Skeletal muscle cell (primary cell): ENCODE data around the gene ERAP2.
"Not testable (repeated sequence)": the region's sequence is repeated elsewhere in the genome, so short reads cannot be mapped to it uniquely, and the experiment has no call there.

Source experiments
- DNase-seq: peaks from one replicate; pipeline ENCODE4 v3.0.0-alpha.2; 2010; ENCODE audit warnings: low read depth
- H3K4me3 ChIP-seq: 2 replicates; pipeline ENCODE4 v1.5.1; 2011; ENCODE audit warnings: low read depth, mild to moderate bottlenecking, control low read depth, low read length, moderate library complexity

The ERAP2 gene

DNA sequence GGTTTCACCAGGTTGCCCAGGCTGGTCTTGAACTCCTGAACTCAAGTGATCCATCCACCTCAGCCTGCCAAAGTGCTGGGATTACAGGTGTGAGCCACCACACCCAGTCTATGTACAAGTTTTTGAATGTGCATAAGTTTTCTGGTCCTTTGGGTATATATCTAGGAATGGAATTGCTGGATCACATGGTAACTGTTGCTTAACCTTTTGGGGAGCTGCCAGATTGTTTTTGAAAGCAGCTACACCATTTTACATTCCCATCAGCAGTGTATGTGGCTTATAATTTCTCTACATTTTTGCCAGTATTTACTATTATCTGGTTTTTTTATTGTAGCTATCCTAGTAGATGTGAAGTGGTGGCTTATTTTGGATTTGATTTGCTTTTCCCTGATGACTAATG lies 50.7 kb downstream of the ERAP2 start:
- no peak for DNase-seq
- H3K4me3 ChIP-seq, result no peak overlapping the region

DNA sequence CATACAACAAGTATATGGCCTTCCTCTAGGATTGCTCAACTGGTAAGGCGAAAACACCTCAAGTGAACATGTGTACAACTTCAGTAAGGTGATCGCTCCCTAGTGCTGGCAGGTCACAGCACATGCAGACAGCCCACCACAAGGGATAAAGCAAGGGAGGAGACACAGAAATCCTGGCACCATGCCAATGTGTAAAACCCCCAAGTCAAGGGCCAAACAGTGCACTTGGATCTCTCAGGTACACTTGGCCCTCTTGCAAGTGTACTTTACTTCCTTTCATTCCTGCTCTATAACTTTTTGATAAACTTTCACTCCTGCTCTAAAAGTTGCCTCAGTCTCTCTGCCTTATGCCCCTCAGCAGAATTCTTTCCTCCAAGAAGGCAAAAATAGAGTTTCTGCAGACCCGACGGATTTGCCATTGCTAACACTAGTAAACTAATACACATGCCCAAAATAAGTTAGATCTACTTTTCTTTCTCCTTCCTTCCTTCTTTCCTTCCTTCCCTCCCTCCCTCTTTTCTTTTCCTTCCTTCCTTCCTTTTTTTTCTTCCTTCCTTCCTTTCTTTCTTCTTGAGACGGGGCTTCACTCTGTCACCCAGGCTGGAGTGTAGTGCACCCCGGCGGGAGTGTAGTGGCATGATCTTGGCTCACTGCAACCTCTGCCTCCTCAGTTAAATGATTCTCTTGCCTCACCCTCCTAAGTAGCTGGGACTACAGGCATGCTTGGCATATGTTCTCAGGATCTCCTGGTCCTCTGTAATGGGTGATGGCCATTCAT lies 52.8 kb downstream of the ERAP2 start:
- DNase-seq, result no peak
- no peak overlapping the region for H3K4me3 ChIP-seq

DNA sequence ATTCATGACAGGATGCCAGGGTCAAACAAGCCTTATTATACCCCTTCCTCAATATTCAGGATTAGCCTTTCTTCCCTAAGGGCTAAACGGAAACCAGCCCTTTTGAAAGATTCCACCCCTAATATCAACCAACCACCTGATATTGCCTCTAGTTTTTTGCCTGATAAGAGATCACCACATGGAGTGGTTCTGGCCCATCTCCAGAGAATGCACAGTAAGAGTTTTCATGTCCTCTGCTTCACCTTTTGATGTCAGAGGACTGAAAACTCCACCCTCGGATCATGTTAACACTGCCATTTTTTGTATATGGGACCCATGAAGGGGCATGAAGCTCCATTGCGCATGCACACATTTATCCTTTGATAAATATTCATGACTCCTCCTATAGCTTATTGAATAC lies 53.8 kb downstream of the ERAP2 start:
- H3K4me3 ChIP-seq, result no peak overlapping the region
- no peak for DNase-seq

DNA sequence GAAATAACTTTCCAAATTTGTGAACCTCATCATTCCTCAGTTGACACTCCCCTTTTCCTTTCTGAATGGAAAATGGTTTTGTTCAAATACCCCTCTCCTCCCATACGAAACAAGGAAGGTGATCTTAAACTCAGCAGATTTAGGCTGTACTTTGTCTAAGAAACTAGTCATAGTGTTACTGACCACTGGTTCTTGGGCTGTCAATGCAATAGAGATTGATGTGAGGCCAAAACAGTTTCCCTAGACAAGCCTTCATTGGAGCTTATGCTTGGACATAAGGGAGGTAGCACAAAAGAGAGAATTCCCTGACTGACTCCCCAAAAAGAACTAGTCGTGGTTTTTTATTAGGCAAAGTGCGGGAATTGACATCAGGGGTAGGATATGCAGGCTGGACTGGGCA lies 54.3 kb downstream of the ERAP2 start:
- no peak for DNase-seq
- no peak overlapping the region for H3K4me3 ChIP-seq

DNA sequence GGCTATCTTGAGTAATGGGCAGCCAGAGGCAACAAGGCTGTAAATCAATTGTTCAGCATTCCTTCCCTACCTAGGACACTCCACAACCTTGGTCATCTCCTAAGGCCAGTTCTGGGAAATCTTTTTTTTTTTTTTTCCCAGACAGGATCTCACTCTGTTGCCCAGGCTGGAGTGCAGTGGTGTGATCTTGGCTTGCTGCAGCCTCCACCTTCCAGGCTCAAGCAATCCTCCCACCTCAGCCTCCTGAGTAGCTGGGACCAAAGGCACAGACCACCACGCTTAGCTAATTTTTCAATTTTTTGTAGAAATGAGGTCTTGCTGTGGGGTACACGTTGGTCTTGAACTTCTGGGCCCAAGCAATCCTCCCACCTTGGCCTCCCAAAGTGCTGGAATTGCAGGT lies 54.7 kb downstream of the ERAP2 start:
- not testable (repeated sequence) for H3K4me3 ChIP-seq, DNase-seq

DNA sequence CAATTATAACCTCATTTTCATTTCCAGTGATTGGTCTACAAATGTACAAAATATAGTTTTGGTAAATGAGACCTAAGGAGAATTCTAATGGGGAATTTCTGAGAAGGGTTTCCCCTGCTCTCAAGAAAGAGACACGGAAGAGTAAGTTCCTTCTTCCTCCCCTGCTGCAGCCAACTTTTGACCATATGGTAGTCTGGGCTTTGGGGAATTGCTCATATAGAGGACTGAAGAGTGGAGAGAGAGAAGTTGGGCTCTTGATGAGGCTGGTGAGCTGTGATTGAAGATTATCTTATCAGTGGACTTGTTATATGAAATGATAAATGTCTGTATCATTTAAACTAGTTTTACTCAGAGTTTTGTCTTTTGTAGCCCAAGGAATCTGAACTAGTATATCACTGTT lies 55.3 kb downstream of the ERAP2 start:
- no peak overlapping the region for H3K4me3 ChIP-seq
- DNase-seq, result no peak

DNA sequence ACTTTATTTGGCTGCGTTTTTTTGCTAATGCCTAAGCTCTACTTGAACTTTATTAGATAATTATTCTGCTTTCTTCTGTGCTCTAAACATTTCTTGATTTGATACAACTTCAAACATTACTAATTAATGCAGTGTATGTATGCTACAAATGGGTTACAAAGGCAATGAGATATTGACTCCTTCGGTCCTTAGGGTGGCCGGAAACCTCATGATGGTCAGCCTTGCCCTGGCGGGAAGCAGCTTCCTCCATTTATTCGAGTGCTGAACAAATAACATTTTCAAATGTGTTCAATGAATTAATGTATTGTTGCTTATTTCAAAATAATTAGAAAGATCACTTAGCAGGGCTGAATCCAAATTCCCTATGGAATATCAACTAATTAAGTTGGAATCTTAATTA lies 55.7 kb downstream of the ERAP2 start:
- no peak for DNase-seq
- H3K4me3 ChIP-seq, result no peak overlapping the region

DNA sequence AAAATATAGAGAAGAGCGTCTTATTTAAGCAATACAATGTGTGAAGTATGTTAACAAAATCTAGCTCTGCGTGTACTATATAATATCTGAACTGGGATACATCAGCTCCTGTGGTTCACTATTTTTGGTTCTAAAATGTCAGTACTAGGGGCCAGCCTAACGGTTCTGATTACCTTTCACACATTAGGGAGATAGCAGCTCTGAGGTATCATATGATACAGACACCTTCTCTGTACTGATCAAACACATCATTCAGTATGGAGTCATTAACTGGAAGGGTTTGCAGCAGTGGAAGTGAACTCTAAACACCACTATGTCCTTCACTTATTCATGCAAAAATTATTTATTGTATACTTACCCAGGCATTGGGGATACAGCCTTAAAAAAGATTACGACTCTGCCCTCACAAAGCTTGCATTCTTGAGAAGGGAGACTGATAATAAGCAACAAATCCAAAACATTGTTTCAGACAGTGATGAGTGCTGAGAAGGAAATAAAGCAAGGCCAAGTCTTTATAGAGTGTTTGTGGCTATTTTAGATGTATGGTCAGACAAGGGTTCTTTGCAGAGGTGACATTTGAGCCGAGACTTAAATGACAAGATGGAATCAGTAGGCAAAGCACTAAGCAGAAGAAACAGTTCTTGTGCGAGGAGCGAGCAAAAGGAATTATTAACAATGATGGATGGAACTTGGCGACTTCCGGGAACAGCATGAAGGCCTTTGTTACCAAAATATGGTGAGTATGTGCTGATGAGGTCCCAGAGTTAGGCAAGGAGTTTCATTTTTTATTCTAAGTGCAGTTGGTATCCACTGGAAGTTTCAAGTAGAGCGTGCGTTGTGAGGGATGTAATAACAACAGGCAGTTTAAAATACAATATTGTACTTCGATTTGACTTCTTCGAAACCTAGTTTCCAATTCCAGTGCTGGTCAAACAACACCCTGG lies 57.7 kb downstream of the ERAP2 start:
- H3K4me3 ChIP-seq, result peak overlapping the region; percentile 77
- no peak for DNase-seq

DNA sequence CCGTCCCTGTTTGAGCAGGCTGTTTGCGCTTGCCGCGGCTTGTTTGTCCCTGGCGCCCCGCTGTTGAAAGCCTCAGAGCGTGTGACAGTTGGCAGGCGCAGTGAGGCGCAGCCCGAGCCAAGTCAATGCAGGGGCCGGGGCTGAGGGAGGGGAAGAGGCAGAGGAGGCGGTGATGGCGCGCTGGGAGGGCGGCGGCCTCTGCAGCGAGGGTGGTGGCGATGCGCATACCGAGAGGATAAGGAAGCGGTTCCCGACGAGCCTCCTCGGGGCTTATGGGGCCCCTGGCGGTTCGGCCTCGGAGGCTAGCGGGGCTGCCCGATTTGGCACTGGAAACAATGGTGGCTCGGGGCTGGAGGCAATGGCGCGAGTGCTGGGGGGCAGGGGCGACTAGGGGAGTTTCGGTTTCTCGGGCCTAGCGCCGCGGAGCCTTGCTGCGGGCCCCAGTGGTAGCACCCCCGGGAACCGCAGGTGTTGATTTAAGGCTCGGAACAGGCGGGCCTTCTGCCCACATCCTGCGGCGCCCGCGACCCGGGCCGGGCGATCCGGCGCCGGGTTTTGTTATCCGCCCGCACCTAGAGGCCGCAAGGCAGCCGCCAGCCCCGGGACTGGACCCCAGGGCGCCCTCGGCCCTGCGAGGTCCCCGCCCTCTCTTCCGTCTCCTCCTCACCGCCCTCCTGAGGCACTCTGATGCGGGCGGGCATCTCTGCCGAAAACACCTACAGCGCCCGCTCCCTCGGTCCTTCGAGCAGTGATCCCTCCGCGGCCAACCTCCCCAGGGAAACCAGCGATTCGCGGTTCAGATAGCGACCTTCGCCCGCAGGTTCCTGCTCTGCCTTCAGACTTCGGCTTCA lies 58.6 kb downstream of the ERAP2 start:
- DNase-seq, result peak; percentile 88
- H3K4me3 ChIP-seq, result peak overlapping the region; percentile 77

DNA sequence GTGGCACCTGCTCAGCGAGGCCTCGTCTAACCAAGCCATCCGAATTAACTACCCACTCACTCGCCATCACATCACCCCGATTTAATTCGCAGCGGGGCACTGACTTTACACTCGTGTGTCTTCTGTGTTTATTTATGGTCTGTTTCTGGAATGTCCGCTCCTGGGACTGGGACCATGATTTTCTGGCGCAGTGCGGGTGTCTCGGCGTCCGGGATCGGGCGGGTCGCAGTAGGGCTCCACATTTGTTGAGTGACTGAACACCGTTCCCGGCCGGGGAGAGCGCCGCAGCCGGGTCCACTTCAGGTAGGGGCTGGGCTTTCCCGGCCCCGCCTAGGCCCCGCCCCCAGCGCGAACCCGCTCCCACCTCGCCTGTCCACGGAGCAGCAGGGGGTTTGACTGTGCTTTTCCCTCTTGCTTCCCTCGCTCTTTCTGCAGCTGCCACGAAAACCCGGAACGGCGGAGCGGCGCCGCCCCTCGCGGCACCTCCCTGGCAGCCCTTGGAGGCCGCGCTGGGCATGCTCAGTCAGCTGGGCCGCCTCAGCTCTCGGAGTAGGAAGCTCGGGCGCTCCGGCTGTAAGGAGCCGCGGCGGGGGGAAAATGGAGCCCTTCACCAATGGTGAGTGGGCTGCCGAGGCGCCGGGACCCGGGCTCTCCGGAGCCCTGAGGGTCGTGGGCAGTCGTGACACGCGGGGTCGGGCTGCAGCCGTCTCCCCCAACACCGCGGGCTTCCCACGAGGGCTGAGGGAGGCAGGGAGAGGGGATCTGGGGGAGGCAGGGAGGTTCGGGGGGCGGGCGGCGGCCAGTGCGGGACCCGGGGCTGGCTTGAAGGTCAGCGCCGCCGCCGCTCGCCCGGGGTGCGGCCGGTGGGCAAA lies 59.5 kb downstream of the ERAP2 start, which contains the start of gene LNPEP:
Gene LNPEP, plus strand, starts transcription at position 522 of the 872 bp plus-strand sequence. Its CDS starts 76 bp downstream, at position 598.
- H3K4me3 ChIP-seq, result peak within 1 kb of the TSS; percentile 77
- peak; percentile 96 for DNase-seq

DNA sequence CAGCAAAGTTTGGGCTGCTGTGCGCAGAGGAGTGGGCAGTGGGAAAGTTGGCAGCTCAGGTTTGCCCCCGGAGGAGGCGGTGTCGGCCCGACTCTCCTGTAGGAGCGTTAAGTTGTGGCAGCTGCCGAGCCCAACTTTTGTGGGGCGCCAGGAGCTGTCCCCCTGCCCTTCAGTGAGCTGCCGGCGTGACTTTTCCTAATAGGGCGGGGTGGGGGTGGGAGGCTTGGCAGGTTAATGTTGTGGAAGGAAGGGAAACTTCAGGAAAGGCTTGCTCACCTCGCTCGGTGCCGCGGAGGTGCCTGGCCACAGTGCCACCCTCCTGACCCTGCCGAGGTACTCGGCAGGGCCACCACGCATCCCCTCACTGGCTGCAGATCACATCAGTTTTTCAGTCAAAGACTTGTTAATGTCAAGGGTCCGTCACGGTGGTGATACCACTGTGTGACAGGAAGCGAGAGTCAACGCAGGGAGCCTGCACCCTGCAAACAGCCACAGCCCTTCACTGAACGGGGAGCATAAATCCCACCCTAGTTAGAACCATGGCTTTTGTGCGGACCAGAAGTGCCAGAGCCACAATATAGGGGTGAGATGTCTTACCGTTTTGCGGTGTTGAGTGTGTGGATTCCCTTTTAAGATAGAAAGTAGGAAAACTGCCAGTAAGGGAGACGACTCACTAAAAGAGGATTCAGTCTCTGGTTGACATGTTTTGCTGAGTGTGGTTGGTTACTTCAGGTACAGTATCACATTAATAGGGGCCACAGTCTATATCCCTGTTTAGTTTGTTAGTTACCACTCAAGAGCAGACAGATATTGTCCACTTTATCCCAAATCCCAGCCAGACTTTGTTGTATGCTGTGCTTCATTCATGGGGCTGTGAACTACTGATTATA lies 60.4 kb downstream of the ERAP2 start:
- no peak for DNase-seq
- H3K4me3 ChIP-seq, result peak overlapping the region; percentile 77

DNA sequence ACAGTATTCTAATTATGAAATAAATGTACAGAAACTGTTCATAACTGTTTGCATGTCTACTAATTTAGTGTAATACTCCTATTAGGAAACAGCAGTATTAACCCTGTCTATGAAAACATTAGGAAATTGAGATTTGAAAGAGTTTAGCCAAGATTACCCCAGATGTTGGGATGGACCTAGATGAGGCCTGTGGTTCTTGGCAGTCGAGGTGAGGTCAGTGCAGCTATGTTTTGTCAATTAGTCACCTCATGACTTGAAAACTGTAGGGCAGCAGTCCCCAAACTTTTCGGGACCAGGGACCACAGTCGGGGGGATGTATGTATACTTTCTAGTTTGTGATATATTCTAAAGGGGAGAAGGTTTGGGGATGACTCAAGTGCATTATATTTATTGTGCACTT lies 64.3 kb downstream of the ERAP2 start:
- DNase-seq, result no peak

DNA sequence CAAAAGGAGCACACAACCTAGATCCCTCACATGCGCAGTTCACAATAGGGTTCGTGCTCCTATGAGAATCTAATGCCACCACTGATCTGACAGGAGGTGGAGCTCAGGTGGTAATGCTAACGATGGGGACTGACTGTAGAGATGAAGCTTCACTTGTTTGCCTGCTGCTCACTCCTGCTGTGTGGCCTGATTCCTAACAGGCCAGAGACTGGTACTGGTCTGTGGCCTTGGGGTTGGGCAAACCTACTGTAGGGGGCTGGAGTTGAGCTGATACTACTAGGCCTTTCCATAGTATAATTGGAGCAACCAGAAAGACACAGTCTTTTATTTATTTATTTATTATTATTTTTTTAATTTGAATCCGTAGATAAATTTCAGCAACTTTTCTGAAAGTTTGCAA lies 64.8 kb downstream of the ERAP2 start:
- H3K4me3 ChIP-seq, result no peak overlapping the region
- no peak for DNase-seq

More for the DNA sequence above, 64.3 kb downstream of the ERAP2 start:
- no peak overlapping the region for H3K4me3 ChIP-seq

DNA sequence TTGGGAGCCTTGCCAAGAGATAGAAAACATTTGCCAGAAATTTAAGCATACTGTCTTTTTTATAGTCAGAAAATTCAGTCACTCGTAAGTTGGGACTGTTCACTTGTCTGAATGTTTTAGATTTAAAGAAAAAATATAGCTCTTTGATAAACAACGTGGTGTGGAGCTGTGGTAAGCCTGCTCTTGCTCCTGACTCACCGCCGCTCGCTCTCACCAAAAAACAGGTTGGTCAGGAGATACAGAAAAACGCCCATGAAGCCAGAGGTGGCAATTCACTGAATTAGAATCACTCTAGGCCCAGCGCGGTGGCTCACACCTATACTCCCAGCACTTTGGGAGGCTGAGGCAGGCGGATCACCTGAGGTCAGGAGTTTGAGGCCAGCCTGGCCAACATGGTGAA lies 65.8 kb downstream of the ERAP2 start:
- H3K4me3 ChIP-seq, result no peak overlapping the region
- no peak for DNase-seq

DNA sequence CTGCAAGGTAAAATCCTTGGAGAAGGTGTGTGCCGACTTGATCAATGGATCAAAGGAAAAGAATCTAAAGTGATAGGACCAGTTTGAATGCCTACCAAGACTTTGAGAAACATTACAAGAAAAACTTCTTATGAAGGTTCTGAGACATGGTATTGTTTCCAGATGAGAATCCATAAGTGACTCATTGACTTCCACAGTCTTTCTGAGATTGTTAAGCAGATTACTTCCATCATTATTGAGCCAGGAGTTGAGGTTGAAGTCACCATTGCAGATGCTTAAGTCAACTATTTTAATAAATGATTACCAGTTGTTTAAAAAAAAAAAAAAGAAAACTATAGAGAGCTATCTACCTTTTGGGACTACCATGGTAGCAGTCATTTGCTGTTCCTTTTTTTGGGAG lies 66.6 kb downstream of the ERAP2 start:
- no peak for DNase-seq
- no peak overlapping the region for H3K4me3 ChIP-seq

DNA sequence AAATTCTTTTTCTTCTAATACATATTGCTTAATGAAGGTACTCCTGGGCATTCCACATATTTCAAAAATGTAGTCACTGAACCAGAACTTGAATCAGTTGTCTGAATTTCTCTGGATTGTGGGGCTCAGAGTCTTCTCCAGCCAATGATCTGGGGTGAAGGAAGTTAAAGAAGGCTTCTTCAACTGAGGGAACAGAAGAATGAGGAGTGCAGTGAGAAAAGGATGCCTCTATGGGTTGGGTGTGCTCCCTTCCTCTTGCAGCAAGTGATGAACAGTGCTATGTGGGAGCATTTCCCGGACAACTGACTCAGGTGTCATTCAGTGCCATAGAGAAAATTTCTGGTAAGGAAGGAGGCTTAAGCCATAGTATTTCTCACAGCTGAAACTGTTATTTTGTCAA lies 67.5 kb downstream of the ERAP2 start:
- no peak overlapping the region for H3K4me3 ChIP-seq
- DNase-seq, result no peak

DNA sequence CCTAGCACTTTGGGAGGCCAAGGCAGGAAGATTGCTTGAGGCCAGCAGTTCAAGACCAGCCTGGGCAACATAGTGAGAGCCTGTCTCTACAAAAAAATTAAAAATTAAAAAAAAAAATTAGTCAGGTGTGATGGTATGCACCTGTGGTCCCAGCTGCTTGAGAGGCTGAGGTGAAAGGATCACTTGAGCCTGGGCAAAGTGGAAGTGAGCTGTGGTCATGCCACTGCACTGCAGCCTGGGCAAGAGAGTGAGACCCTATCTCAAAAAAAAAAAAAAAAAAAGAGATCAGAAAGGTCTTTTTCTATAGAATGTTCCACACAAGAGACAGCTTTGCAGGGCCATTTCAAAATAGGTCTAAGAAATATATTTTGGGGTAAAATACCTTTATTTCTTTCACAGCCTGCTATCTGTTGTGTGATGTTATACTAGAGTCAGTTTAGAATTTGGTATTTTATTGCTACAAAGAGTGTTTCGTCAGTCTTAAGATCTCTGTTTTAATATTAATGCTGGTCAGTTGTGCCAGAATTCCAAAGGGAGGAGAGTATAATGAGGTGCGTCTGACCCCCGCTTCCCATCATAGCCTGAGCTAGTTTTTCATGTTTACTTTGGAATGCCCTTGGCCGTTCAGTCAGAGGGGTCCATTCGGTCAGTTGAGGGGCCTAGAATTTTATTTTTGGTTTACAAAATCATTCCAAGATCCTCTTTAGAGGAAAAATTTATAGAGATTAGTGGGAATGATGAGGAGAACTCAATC lies 69.0 kb downstream of the ERAP2 start:
- DNase-seq, result no peak
- no peak overlapping the region for H3K4me3 ChIP-seq
